ENCODE results near the gene FER. TPM values are rescaled to one million over a fixed set of nuclear protein-coding genes. Genes with fewer than 3 reads are reported as not detected.
"Not testable (repeated sequence)": the region's sequence is repeated elsewhere in the genome, so short reads cannot be mapped to it uniquely, and the experiment has no call there.

The FER gene
- polyA plus RNA-seq, 1 experiment: 19.0 TPM

- no peak for TF ChIP-seq CTCF (IDR thresholded peaks at IDR 0.05; ENCODE audit: low read depth, low read length)
Measured at GRCh38 chr5:109168151-109168550, 420.5 kb downstream of the FER start.

GRCh38 chr5:109170629-109171350 lies 423.1 kb downstream of the FER start:
- POLR2A ChIA-PET: interaction anchor here (0.5 kb wide), 1 partner anchor 173 kb away, joined by 5 read pairs; no protein-coding TSS in a partner anchor
- no peak overlapping the region for H3K4me3 ChIP-seq (ENCODE audit: low read depth, low read length)
- H3K9me3 ChIP-seq (ENCODE audit: control insufficient read depth, insufficient read depth, low read length): no peaks in the 10 kb centered on the region
- CTCF ChIA-PET: interaction anchor here (0.9 kb wide), 1 partner anchor 12 kb away, joined by 3 read pairs; no protein-coding TSS in a partner anchor
- DNase-seq (ENCODE audit: low read depth, low spot score): no peak
- no peak for TF ChIP-seq CTCF (IDR thresholded peaks at IDR 0.05; ENCODE audit: low read depth, low read length)
- H3K27ac ChIP-seq (ENCODE audit: low read depth, low read length): no peak overlapping the region
- no peaks in the 10 kb centered on the region for H3K27me3 ChIP-seq (ENCODE audit: control insufficient read depth, insufficient read depth, low read length)

More at GRCh38 chr5:109168151-109168550, 420.5 kb downstream of the FER start:
- no peak for DNase-seq (ENCODE audit: low read depth, low spot score)
- CTCF ChIA-PET: no interaction called here
- no peak overlapping the region for H3K27ac ChIP-seq (ENCODE audit: low read depth, low read length)
- no peaks in the 10 kb centered on the region for H3K9me3 ChIP-seq (ENCODE audit: control insufficient read depth, insufficient read depth, low read length)
- H3K27me3 ChIP-seq (ENCODE audit: control insufficient read depth, insufficient read depth, low read length): no peaks in the 10 kb centered on the region
- POLR2A ChIA-PET: no interaction called here
- no peak overlapping the region for H3K4me3 ChIP-seq (ENCODE audit: low read depth, low read length)

GRCh38 chr5:109171437-109172073 lies 423.9 kb downstream of the FER start:
- H3K27ac ChIP-seq (ENCODE audit: low read depth, low read length); H3K4me3 ChIP-seq (ENCODE audit: low read depth, low read length); DNase-seq (ENCODE audit: low read depth, low spot score); H3K9me3 ChIP-seq (ENCODE audit: control insufficient read depth, insufficient read depth, low read length); H3K27me3 ChIP-seq (ENCODE audit: control insufficient read depth, insufficient read depth, low read length); CTCF ChIA-PET: not testable (repeated sequence)
- POLR2A ChIA-PET: interaction anchor here (0.5 kb wide), 1 partner anchor 172 kb away, joined by 5 read pairs; no protein-coding TSS in a partner anchor

GRCh38 chr5:109173036-109173794 lies 425.5 kb downstream of the FER start:
- Histone ChIP-seq H3K9me3 (ENCODE audit: control insufficient read depth, insufficient read depth, low read length) (no peaks in the 10 kb centered on the region), H3K4me3 (ENCODE audit: low read depth, low read length) (no peak overlapping the region), H3K27me3 (ENCODE audit: control insufficient read depth, insufficient read depth, low read length) (no peaks in the 10 kb centered on the region), H3K27ac (ENCODE audit: low read depth, low read length) (no peak overlapping the region)
- TF ChIP-seq CTCF (IDR thresholded peaks at IDR 0.05; ENCODE audit: low read depth, low read length): no peak
- CTCF ChIA-PET: no interaction called here
- no peak for DNase-seq (ENCODE audit: low read depth, low spot score)
- POLR2A ChIA-PET: no interaction called here

- no peak overlapping the region for H3K27ac ChIP-seq (ENCODE audit: low read depth, low read length)
- ChIA-PET POLR2A (no interaction called here), CTCF (no interaction called here)
- no peak overlapping the region for H3K4me3 ChIP-seq (ENCODE audit: low read depth, low read length)
- H3K9me3 ChIP-seq (ENCODE audit: control insufficient read depth, insufficient read depth, low read length): no peaks in the 10 kb centered on the region
- DNase-seq (ENCODE audit: low read depth, low spot score): no peak
- no peak for TF ChIP-seq CTCF (IDR thresholded peaks at IDR 0.05; ENCODE audit: low read depth, low read length)
- H3K27me3 ChIP-seq (ENCODE audit: control insufficient read depth, insufficient read depth, low read length): no peaks in the 10 kb centered on the region
Measured at GRCh38 chr5:109177227-109177626, 429.5 kb downstream of the FER start.

Measured in AG04450 (cell line).